ENCODE data around the gene NPDC1. TPM values are rescaled to one million over a fixed set of nuclear protein-coding genes. Genes with fewer than 3 reads are reported as not detected.

NPDC1 gene
- polyA plus RNA-seq, 2 of the 4 experiments (the other 2 are of a cell fraction), result 12.7 to 40.6 TPM

DNA sequence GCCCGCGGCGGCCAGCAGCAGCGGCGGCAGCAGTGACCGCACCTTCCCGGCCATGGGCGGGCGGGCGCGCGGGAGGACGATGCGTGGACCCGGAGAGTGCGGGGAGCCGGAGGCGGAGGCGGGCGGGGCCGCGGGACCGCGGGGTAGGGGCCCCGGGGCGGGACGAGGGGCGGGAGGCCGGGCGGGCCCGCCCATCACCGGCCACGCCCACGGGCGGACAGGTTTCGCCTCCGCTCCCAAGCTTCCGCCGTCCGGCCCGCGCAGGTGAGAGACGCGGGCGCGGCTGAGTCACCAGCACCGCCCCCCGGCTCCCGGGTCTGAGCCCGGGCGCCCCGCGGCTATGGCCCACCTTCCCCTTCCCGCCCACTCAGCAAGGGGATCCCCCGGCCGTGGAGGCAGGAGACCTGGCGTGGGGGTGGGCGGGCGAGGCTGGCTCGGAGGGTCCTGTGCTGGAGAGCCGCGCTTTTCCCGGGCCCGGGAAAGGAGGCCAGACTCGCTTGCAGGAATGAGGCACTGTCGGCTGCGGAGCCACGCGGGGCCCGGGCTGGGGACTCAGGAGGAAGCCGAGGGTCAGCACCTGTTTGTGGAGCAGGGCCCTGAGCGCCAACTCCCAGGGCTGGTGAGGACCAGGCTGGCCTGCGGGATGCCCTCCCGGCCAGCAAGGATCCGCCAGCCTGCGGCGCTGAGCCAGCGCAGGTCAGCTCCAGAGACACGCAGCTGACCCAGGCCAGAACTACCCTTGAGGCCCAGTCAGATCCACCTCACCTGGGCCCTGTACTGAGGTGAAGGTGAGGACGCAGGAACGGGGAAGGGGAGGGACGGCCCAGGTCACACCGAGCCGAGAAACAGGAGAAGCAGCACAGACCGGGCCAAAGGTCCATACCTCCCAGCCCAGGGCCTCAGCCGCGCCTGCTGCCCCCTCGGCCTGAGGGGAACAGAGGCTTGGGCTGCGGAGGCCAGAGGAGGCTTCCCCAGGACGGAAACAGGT, 8.3 kb upstream of the NPDC1 start, which contains the start of gene ENTPD2:
Gene ENTPD2, minus strand, starts transcription at position 118 of the 988 bp plus-strand sequence. Its CDS starts 64 bp downstream, at position 54.
- peak within 1 kb of the TSS; percentile 79 to 88 for H3K27ac ChIP-seq
- H3K4me1 ChIP-seq, result peaks cover 56% of the 10 kb centered on the region
- WGBS (ENCODE audit: missing lambda C conversion rate), result 86% methylated on average over 24 of the region's 90 CpGs
- no peak for DNase-seq (ENCODE audit: low read depth in 1 of 2, low spot score in 1 of 2)
- ChIA-PET CTCF (interaction anchor here (1.1 to 19.2 kb wide), 7 partner anchors 1 to 182 kb away, joined by 3 to 656 read pairs (median 14); partner anchors contain the start of genes ABCA2, ENTPD2, NPDC1 and SAPCD2), POLR2A (no interaction called here)
- ATAC-seq, result peak; percentile 8 to 10; a peak in 3 of 6 replicates
- H3K9me3 ChIP-seq, result no peaks in the 10 kb centered on the region
- H3K4me3 ChIP-seq, result peak within 1 kb of the TSS; percentile 59
- H3K4me2 ChIP-seq, result peak within 1 kb of the TSS; percentile 99
- no peak for TF ChIP-seq TP53 (CRISPR knock-in tag; IDR thresholded peaks at IDR 0.05)
- no peak for TF ChIP-seq NR3C1 (IDR thresholded peaks at IDR 0.05)
- no peak for TF ChIP-seq EHF (CRISPR knock-in tag; IDR thresholded peaks at IDR 0.05)
- no peak for FAIRE-seq

GRCh38 chr9:137052998-137053943, 7.3 kb upstream of the NPDC1 start:
- POLR2A ChIA-PET, result no interaction called here
- 46% methylated on average over 16 of the region's 71 CpGs for WGBS (ENCODE audit: missing lambda C conversion rate)

DNA sequence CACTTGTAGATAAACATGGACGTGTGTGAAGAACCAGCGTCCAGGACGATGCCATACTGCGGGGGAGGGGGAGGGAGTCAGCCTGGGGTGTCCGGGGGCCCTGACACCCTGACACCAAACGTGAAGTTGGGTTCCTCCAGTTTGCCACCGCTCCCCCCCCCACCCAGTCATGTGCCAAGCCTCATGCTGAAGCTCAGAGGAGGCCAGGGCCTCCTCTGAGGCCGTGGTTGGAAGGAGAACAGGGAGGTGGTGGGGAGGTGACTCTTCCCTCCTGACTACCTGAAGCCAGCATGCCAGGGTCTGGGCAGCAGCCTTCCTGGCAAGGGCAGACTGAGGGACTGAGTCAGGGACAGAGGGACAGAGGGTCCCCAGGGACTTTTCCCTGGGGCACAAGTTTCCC, 6.3 kb upstream of the NPDC1 start:
- Histone ChIP-seq H3K9me3 (no peaks in the 10 kb centered on the region), H3K4me1 (peaks cover 43% of the 10 kb centered on the region), H3K4me2 (no peak overlapping the region), H3K27ac (no peak overlapping the region), H3K4me3 (no peak overlapping the region)
- CTCF ChIA-PET, result interaction anchor here (0.8 to 15.7 kb wide), 8 partner anchors 12 to 210 kb away, joined by 3 to 656 read pairs (median 4); partner anchors contain the start of genes ABCA2 and SAPCD2
- FAIRE-seq (no peak), DNase-seq (ENCODE audit: low read depth in 1 of 2, low spot score in 1 of 2) (no peak), ATAC-seq (no peak)
- WGBS (ENCODE audit: missing lambda C conversion rate), result 80% methylated on average over 2 of the region's 8 CpGs
- TF ChIP-seq PBX3 (IDR thresholded peaks at IDR 0.05) (no peak), RFX5 (IDR thresholded peaks at IDR 0.05) (no peak), USF2 (IDR thresholded peaks at IDR 0.05) (no peak), CEBPB (IDR thresholded peaks at IDR 0.05) (no peak), MAFK (IDR thresholded peaks at IDR 0.05; ENCODE audit: partially characterized antibody) (no peak), HOXB5 (CRISPR knock-in tag; IDR thresholded peaks at IDR 0.05) (no peak), KDM1A (IDR thresholded peaks at IDR 0.05; ENCODE audit: low read depth) (no peak), CHD4 (IDR thresholded peaks at IDR 0.05; ENCODE audit: borderline replicate concordance) (no peak), EP300 (IDR thresholded peaks at IDR 0.05) (no peak), SMC3 (IDR thresholded peaks at IDR 0.05) (no peak)
- POLR2A ChIA-PET, result no interaction called here

More at GRCh38 chr9:137052998-137053943, 7.3 kb upstream of the NPDC1 start:
- CTCF ChIA-PET, result interaction anchor here (0.8 to 15.7 kb wide), 8 partner anchors 11 to 211 kb away, joined by 3 to 656 read pairs (median 4); partner anchors contain the start of genes ABCA2 and SAPCD2
- FAIRE-seq, result no peak
- Histone ChIP-seq H3K4me2 (peak overlapping the region; percentile 99), H3K4me3 (peak overlapping the region; percentile 59), H3K4me1 (peaks cover 53% of the 10 kb centered on the region), H3K27ac (peak overlapping the region; percentile 79 to 88), H3K9me3 (no peaks in the 10 kb centered on the region)
- 0 out of 6 replicates have a peak, but pooled peaks of 1 of the 2 experiments have one; percentile 0 for ATAC-seq
- TF ChIP-seq CBX2 (IDR thresholded peaks at IDR 0.05; ENCODE audit: borderline replicate concordance, low read depth), result no peak
- TF ChIP-seq CHD4 (IDR thresholded peaks at IDR 0.05; ENCODE audit: borderline replicate concordance), result no peak
- DNase-seq (ENCODE audit: low read depth in 1 of 2, low spot score in 1 of 2), result no peak
